Naive B cell (primary cell): Measurements from ENCODE around the gene SELPLG. TPM values are rescaled to one million over a fixed set of nuclear protein-coding genes. Genes with fewer than 3 reads are reported as not detected.

Source experiments
- ATAC-seq, 2 donors: fragments of 150-1000 bp; cut with Tn5 transposase; 2 replicates each; pipeline ENCODE4 v1.10.0; 2021; ENCODE audit warnings: low read depth in 2 of 2, mild to moderate bottlenecking in 2 of 2, moderate library complexity in 2 of 2
- DNase-seq: peaks from one replicate; pipeline ENCODE4 v3.0.0; 2022
- H3K27ac Mint-ChIP-seq, 6 donors: one replicate each; pipeline ENCODE4 v1.8.0; 2020 to 2022; ENCODE audit warnings: mild to moderate bottlenecking in 6 of 6, mixed read lengths in 6 of 6, moderate library complexity in 5 of 6, inconsistent platforms in 2 of 6
- H3K27me3 Mint-ChIP-seq, 3 donors: one replicate each; pipeline ENCODE4 v1.8.0; 2021 to 2022; ENCODE audit warnings: mixed read lengths in 3 of 3, mild to moderate bottlenecking in 1 of 3
- H3K36me3 Mint-ChIP-seq, 2 donors: one replicate each; pipeline ENCODE4 v1.8.0; 2020 to 2022; ENCODE audit warnings: mixed read lengths in 2 of 2, inconsistent platforms in 1 of 2, mild to moderate bottlenecking in 1 of 2
- H3K4me1 Mint-ChIP-seq, 3 donors: one replicate each; pipeline ENCODE4 v1.8.0; 2020 to 2022; ENCODE audit warnings: mixed read lengths in 3 of 3, inconsistent platforms in 1 of 3, mild to moderate bottlenecking in 1 of 3, moderate library complexity in 1 of 3
- H3K4me3 Mint-ChIP-seq, 8 donors: one replicate each; pipeline ENCODE4 v1.8.0; 2020 to 2022; ENCODE audit warnings: mild to moderate bottlenecking in 8 of 8, mixed read lengths in 8 of 8, moderate library complexity in 8 of 8, inconsistent platforms in 2 of 8
- H3K9me3 Mint-ChIP-seq, 7 donors: one replicate each; pipeline ENCODE4 v1.8.0; 2020 to 2022; ENCODE audit warnings: mixed read lengths in 7 of 7, mild to moderate bottlenecking in 5 of 7, inconsistent platforms in 2 of 7, moderate library complexity in 1 of 7
- polyA plus RNA-seq, 6 donors: library from polyadenylated mRNA; unstranded; fragments of 300-500 nt; fragmentation: Illumina TruSeq; gene quantifications; one replicate each; pipeline ENCODE4 v1.2.3, GENCODE V29; 2021; ENCODE audit warnings: low read depth in 6 of 6

SELPLG gene
- polyA plus RNA-seq: 10 to 100 TPM; 28.4 to 56.4 (median 36.0) TPM

- no peaks in the 10 kb centered on the region for H3K27me3 Mint-ChIP-seq
- peaks cover 48 to 93% (median 89%) of the 10 kb centered on the region in 3 donors for H3K4me1 Mint-ChIP-seq
- peak; percentile 73 to 77 for ATAC-seq
- peaks cover 0 to 6% (median 0%) of the 10 kb centered on the region in 7 donors for H3K9me3 Mint-ChIP-seq
- H3K27ac Mint-ChIP-seq: peak within 1 kb of the TSS; percentile 99 to 100 (median 100)
- H3K36me3 Mint-ChIP-seq: no peaks in the 10 kb centered on the region
- peak within 1 kb of the TSS; percentile 88 to 99 (median 98) for H3K4me3 Mint-ChIP-seq
- DNase-seq: peak; percentile 98
These were observed at the start of gene SELPLG for GRCh38 chr12:108633534-108634248. TSS of gene SELPLG (minus strand) at chr12:108633894. CDS start at chr12:108624307, 9,587 bp downstream.

DNA sequence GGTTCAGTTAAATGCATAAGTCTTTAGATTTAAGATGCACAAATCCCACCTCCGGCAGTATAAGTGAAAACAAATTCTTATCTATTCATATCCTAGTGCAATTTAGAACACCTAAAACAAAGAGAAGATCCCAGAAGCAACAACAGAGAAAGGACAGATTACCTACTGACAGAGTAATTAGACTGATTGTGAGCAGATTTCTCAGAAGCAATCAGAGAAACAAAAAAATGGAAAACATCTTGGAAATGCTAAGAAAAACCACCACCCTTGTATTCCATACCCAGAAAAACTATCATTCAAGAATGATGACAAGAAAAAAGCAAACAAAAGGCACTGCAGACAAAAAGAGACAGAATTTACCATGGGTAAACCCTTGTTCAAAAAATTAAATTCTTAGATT is 47.6 kb upstream of the SELPLG start:
- Mint-ChIP-seq H3K4me1 (peaks cover 6 to 22% (median 16%) of the 10 kb centered on the region in 3 donors), H3K27ac (peak overlapping the region in 2 of 6 donors; percentile 28 to 52), H3K4me3 (no peak overlapping the region), H3K36me3 (peaks cover 0 to 6% of the 10 kb centered on the region in 2 donors), H3K27me3 (no peaks in the 10 kb centered on the region), H3K9me3 (no peaks in the 10 kb centered on the region)
- ATAC-seq (no peak), DNase-seq (no peak)

DNA sequence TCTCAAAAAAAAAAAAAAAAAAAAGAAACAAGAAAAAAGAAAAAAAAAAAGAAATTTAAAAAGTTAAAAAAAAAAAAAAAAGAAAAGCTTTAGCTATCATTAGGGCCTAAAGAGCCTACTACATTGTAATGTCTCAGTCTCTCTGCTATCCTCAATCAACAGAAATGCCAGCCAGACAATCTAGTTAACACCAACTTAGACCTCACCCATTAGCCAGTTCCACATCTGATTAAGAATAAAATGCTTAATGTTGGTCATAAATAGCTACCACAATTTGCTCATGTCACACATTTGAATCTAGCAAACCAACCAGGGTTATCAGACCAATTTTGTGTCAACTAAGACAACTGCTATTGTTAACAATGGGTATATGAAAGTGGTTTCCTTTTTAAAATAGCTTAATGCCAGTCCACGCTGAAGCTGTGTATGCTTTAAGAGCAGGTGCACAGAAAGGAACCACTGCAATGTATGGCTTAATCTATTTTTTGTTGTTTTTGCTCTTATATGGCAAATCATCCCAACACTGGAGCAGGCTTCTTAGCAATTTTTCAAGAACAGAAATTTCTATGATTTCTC is 45.5 kb upstream of the SELPLG start:
- peak overlapping the region in 2 of 6 donors; percentile 30 to 57 for H3K27ac Mint-ChIP-seq
- H3K4me1 Mint-ChIP-seq: peaks cover 4 to 21% (median 11%) of the 10 kb centered on the region in 3 donors
- H3K9me3 Mint-ChIP-seq: no peaks in the 10 kb centered on the region
- H3K27me3 Mint-ChIP-seq: no peaks in the 10 kb centered on the region
- DNase-seq (no peak), ATAC-seq (no peak)
- H3K36me3 Mint-ChIP-seq: peaks cover 7 to 16% of the 10 kb centered on the region in 2 donors
- H3K4me3 Mint-ChIP-seq: no peak overlapping the region

- Mint-ChIP-seq H3K36me3 (peaks cover 7 to 16% of the 10 kb centered on the region in 2 donors), H3K4me1 (peaks cover 2 to 11% (median 6%) of the 10 kb centered on the region in 3 donors), H3K4me3 (peak overlapping the region in 1 of 8 donors; percentile 5), H3K9me3 (no peaks in the 10 kb centered on the region), H3K27ac (peak overlapping the region in 1 of 6 donors; percentile 46), H3K27me3 (no peaks in the 10 kb centered on the region)
- DNase-seq (no peak), ATAC-seq (no peak)
These were observed 44.5 kb upstream of the SELPLG start for GRCh38 chr12:108678104-108678730.

DNA sequence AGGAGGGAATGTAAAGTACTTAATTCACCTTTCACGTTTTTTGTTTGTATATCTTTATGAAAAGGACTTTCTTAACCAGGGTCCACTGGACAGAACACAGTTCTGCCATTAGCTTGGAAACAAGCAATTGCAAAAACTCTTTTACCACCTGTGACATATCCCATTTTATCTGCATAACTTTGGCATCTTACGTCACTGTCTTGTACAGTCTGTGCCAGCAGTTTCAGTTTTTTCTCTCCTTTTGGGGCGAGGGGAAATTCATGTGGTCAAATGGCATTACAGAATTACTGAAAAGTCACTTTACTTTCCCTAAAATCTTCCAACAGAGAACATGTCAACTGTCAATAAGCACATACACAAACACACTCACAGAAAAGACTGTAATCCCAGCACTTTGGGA is 43.7 kb upstream of the SELPLG start:
- DNase-seq (no peak), ATAC-seq (no peak)
- Mint-ChIP-seq H3K4me1 (peaks cover 2 to 8% (median 6%) of the 10 kb centered on the region in 3 donors), H3K4me3 (no peak overlapping the region), H3K27me3 (no peaks in the 10 kb centered on the region), H3K27ac (peak overlapping the region in 1 of 6 donors; percentile 10), H3K9me3 (no peaks in the 10 kb centered on the region), H3K36me3 (peaks cover 7 to 16% of the 10 kb centered on the region in 2 donors)

- Mint-ChIP-seq H3K27me3 (no peaks in the 10 kb centered on the region), H3K4me1 (peaks cover 0 to 7% (median 6%) of the 10 kb centered on the region in 3 donors), H3K4me3 (no peak overlapping the region), H3K27ac (peak overlapping the region in 1 of 6 donors; percentile 69), H3K36me3 (peaks cover 7 to 16% of the 10 kb centered on the region in 2 donors), H3K9me3 (no peaks in the 10 kb centered on the region)
- no peak for ATAC-seq
- DNase-seq: no peak
These were observed 43.0 kb upstream of the SELPLG start for GRCh38 chr12:108676707-108677106.

DNA sequence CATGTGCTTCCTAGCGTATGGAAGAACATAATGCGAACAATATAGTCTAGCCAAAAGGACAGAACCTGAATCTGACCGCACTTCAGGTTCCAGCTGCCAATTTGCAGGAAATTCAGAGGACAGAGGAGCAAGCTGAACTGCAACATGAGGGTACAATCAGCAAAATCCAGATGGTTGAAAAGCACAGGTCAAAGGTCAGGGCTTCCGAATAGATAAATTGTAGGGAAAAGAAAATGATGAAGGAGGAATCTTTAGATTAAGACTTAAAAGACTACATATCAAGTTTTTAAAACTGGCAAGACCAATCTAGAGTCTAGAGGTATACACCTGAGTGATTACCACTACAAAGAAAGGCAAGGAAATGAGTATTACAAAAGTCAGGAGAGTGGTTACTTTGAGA is 42.1 kb upstream of the SELPLG start:
- no peak for DNase-seq
- Mint-ChIP-seq H3K36me3 (peaks cover 7 to 16% of the 10 kb centered on the region in 2 donors), H3K4me1 (no peaks in the 10 kb centered on the region), H3K27ac (peak overlapping the region in 2 of 6 donors; percentile 70 to 74), H3K9me3 (no peaks in the 10 kb centered on the region), H3K4me3 (no peak overlapping the region), H3K27me3 (no peaks in the 10 kb centered on the region)
- no peak for ATAC-seq

GRCh38 chr12:108672054-108672453 is 38.4 kb upstream of the SELPLG start:
- Mint-ChIP-seq H3K4me1 (peaks cover 7 to 14% (median 13%) of the 10 kb centered on the region in 3 donors), H3K27ac (peak overlapping the region in 1 of 6 donors; percentile 60), H3K4me3 (no peak overlapping the region), H3K27me3 (no peaks in the 10 kb centered on the region), H3K36me3 (peaks cover 7 to 16% of the 10 kb centered on the region in 2 donors), H3K9me3 (no peaks in the 10 kb centered on the region)
- DNase-seq: no peak
- no peak for ATAC-seq

- Mint-ChIP-seq H3K9me3 (no peaks in the 10 kb centered on the region), H3K27ac (peak overlapping the region in 3 of 6 donors; percentile 27 to 49 (median 30)), H3K27me3 (no peaks in the 10 kb centered on the region), H3K4me3 (no peak overlapping the region), H3K36me3 (peaks cover 7 to 8% of the 10 kb centered on the region in 2 donors), H3K4me1 (peaks cover 14 to 21% (median 19%) of the 10 kb centered on the region in 3 donors)
- no peak for DNase-seq
- no peak for ATAC-seq
These were observed 37.4 kb upstream of the SELPLG start for GRCh38 chr12:108671110-108671509.

DNA sequence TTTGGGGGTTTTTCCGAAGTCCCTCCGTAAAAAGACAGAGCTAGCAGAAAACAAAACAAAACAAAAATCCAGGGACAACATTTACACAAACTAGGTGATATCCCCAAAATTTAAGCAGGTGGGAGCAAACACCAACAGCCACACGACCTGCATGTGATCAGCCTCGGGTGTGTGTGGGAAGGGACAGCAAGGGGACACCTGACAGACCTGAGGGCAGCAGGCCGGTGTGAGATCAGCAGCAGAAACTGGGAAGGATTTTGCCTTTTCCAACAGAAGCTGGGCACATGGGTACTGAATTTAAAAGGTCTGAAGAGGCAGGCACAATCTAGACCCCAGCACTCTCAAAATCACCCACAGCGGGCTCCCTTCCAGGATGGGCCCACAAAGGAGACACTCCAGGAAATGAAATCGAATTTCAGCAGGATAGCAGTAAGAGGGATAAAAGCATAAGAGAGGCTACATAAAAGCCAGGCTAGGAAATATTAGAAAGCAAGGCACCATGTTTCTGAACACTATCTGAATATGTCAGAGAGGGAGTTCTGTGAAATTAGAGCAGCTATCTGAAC is 36.5 kb upstream of the SELPLG start:
- Mint-ChIP-seq H3K36me3 (no peaks in the 10 kb centered on the region), H3K27me3 (no peaks in the 10 kb centered on the region), H3K4me1 (peaks cover 18 to 31% (median 22%) of the 10 kb centered on the region in 3 donors), H3K9me3 (no peaks in the 10 kb centered on the region), H3K4me3 (no peak overlapping the region), H3K27ac (peak overlapping the region in 2 of 6 donors; percentile 27 to 66)
- no peak for DNase-seq
- ATAC-seq: no peak

DNA sequence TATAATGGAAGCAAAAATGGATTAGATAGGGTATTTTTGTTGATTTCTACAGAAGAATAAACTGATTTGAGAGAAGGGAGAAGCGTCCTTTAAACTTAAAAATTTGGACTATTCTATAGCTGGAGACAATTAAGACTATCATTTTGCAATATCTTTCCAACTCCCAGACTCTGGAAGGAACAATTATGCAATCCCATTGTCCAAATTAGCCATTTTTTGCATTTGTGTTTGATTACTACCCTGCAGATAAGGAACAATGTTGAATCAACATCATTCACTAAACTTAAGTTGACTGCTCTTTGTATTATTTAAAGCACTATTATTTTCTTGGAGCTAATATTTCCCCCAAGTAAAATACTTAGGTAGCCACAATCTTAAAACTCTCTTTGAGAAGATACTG is 34.8 kb upstream of the SELPLG start:
- H3K36me3 Mint-ChIP-seq: peaks cover 0 to 3% of the 10 kb centered on the region in 2 donors
- no peak overlapping the region for H3K4me3 Mint-ChIP-seq
- ATAC-seq (no peak), DNase-seq (no peak)
- no peaks in the 10 kb centered on the region for H3K9me3 Mint-ChIP-seq
- no peaks in the 10 kb centered on the region for H3K27me3 Mint-ChIP-seq
- no peak overlapping the region for H3K27ac Mint-ChIP-seq
- H3K4me1 Mint-ChIP-seq: peaks cover 33 to 47% (median 37%) of the 10 kb centered on the region in 3 donors

- Mint-ChIP-seq H3K9me3 (no peaks in the 10 kb centered on the region), H3K27ac (peak overlapping the region in 3 of 6 donors; percentile 39 to 81 (median 75)), H3K4me3 (no peak overlapping the region), H3K27me3 (no peaks in the 10 kb centered on the region), H3K36me3 (peaks cover 0 to 6% of the 10 kb centered on the region in 2 donors), H3K4me1 (peaks cover 37 to 52% (median 41%) of the 10 kb centered on the region in 3 donors)
- ATAC-seq: no peak
- DNase-seq: no peak
These were observed 34.4 kb upstream of the SELPLG start for GRCh38 chr12:108668063-108668462.

DNA sequence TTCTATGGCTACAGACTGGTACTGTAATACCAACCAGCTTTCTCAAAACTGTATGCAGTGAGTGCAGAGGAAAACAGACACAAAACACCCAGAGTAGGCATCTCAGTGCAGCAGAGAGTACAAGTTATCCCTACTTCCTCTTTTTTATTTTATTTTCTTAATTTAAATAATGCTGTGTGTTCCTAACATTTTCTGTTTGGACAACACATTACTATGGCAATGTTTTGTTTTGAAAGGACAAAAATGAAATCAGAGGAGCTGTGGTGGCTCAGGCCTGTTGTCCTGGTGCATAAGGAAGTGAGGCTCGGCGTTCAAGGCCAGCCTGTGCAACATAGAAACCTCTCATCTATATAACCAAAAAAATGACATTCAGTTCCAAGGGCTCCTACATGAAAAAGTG is 33.7 kb upstream of the SELPLG start:
- Mint-ChIP-seq H3K4me1 (peaks cover 37 to 56% (median 45%) of the 10 kb centered on the region in 3 donors), H3K27me3 (no peaks in the 10 kb centered on the region), H3K27ac (peak overlapping the region in 2 of 6 donors; percentile 75 to 81), H3K9me3 (no peaks in the 10 kb centered on the region), H3K4me3 (peak overlapping the region in 4 of 8 donors; percentile 6 to 63 (median 42)), H3K36me3 (peaks cover 0 to 6% of the 10 kb centered on the region in 2 donors)
- DNase-seq: no peak
- peak; percentile 56 to 66 for ATAC-seq
